Large intestine (tissue), 3 donors: ENCODE data around the gene RREB1. TPM values are rescaled to one million over a fixed set of nuclear protein-coding genes. Genes with fewer than 3 reads are reported as not detected.
"Not testable (repeated sequence)": the region's sequence is repeated elsewhere in the genome, so short reads cannot be mapped to it uniquely, and the experiment has no call there.

Experiments used
- DNase-seq, 2 donors: peaks; one replicate each; pipeline versions ENCODE4 v3.0.0 to v3.0.0-alpha.2; 2013
- H3K27ac ChIP-seq: one replicate; pipeline ENCODE4 v1.5.1; 2013; ENCODE audit warnings: low read length
- H3K27me3 ChIP-seq: 2 replicates; pipeline ENCODE4 v1.6.1; 2013; ENCODE audit warnings: low read length; ENCODE audit not compliant: control insufficient read depth, insufficient read depth
- H3K36me3 ChIP-seq: 2 replicates; pipeline ENCODE4 v1.6.1; 2013; ENCODE audit warnings: low read length; ENCODE audit not compliant: control insufficient read depth, insufficient read depth
- H3K4me1 ChIP-seq: one replicate; pipeline ENCODE4 v1.6.1; 2013; ENCODE audit warnings: low read length; ENCODE audit not compliant: control insufficient read depth, insufficient read depth
- H3K4me3 ChIP-seq: one replicate; pipeline ENCODE4 v1.5.1; 2013; ENCODE audit warnings: low read length
- H3K9me3 ChIP-seq: one replicate; pipeline ENCODE4 v1.6.1; 2013; ENCODE audit warnings: mild to moderate bottlenecking, low read depth, low read length, moderate library complexity; ENCODE audit not compliant: control insufficient read depth
- WGBS: methylation state at CpG from one replicate; pipeline ENCODE4 v1.1.5; 2013; ENCODE audit warnings: low lambda C conversion rate; ENCODE audit not compliant: insufficient coverage; 5-methylcytosine and 5-hydroxymethylcytosine counted together
- polyA plus RNA-seq: library from polyadenylated mRNA; unstranded; fragments of 120-200 nt; gene quantifications from one replicate; pipeline ENCODE4 v1.2.1, GENCODE V29; 2013

The RREB1 gene
- polyA plus RNA-seq, 1 donor: 33.8 TPM

DNA sequence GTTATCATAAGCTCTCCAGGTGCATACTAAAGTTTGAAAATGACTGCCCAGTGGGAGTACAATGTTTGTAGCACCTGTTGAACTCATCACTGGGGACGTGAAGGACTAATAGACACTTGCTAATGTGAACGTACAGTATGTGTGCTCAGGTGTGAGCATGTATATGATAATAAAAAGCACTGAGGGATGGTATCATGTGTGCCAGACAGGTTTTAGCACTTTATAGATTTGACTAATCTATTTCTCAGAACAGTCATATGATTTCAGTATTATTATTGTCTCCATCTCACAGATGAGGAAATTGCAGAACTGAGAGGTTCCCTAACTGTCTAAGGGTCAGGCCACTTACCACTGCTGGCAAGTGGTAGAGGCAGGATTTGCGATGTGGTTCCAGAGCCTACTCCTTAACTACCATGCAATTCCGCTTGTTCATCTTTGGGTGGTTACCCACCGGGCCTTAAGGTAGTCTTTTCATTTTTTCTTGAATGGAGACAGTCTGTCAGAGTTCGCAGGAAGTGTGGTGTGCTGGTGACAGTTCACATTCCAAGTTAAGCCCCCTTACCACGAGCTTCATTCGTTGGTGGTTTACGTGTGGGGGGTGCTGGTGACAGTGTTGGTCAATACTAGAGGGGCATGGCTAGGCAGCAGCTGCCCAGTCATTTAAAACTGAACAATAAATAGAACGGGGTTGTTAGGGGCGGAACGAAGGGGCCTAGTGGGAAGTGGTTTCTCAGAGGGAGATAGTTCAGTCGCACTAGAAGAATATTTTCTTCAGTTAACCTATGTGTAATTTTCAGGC, 46.8 kb downstream of the RREB1 start:
- no CpG with 5 or more reads among the region's 13 CpGs for WGBS
- Histone ChIP-seq H3K27ac (peak overlapping the region; percentile 30), H3K9me3 (no peaks in the 10 kb centered on the region), H3K36me3 (peaks cover 4% of the 10 kb centered on the region), H3K4me3 (no peak overlapping the region), H3K27me3 (no peaks in the 10 kb centered on the region), H3K4me1 (peaks cover 34% of the 10 kb centered on the region)
- DNase-seq: no peak

DNA sequence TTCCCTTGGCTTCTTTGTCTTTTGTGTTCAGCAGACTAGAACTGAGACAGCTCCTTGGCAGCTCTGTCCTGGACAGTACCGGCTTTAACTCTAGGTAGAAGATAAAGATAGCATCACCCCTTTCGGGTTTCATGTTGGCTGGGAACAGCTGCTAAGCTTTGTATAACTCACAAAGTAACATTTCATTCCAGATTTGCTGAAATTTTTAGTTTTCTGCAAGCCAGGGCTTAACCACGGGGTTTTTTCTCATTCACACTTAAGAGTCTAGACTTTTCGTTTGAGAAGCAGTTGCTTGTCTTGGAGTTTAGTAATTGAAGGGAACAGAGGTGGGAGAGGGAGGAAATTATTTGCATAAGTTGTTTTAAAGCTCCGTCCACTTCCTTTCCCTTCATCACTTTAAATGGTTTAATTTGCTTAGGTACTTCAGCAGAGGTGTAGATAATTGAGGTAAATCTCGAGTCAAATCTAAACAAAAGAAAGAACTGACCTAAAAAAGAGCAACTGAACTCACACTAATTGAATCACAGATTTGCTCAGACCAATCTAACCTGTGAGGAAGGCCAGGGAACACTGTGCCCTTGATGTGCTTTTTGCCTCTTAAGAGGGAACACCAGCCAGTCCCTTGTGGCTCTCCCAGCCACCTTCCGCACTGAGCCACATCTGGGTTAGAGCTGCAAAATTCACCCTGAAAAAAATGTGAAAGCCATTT, 48.3 kb downstream of the RREB1 start:
- Histone ChIP-seq H3K9me3 (no peaks in the 10 kb centered on the region), H3K36me3 (peaks cover 4% of the 10 kb centered on the region), H3K4me1 (peaks cover 26% of the 10 kb centered on the region), H3K27me3 (no peaks in the 10 kb centered on the region), H3K4me3 (no peak overlapping the region), H3K27ac (no peak overlapping the region)
- DNase-seq: no peak
- WGBS: 59% methylated on average over 2 of the region's 7 CpGs

DNA sequence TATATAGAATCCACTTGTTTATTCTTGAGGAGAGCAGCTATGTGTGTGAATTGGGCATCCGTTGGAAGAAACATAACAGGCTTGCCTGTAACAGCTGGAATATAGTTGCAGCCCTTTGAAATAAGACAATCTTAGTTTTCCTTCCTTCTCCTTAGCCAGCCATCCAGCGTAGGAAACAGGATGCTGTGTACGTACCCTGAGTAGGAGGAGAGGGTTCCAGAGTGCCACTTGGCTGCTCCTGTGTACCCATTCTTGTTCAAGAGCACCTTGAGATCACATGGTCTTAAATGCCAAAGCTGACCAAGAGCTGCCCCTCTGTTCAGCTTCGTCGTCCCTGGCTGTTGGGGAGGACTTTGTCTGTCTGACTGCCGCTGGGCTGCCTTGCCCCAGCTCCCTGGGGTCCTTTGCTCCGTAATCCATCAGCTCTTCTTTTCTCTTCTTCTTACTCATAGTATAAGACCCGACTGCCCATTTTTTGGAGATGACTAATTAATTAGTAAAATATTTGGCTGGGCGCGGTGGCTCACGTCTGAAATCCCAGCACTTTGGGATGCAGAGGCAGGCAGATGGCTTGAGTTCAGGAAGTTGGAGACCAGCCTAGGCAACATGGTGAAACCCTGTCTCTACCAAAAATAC, 49.0 kb downstream of the RREB1 start:
- peaks cover 4% of the 10 kb centered on the region for H3K36me3 ChIP-seq
- no peak overlapping the region for H3K27ac ChIP-seq
- H3K27me3 ChIP-seq: no peaks in the 10 kb centered on the region
- WGBS: no CpG with 5 or more reads among the region's 11 CpGs
- no peak for DNase-seq
- no peak overlapping the region for H3K4me3 ChIP-seq
- no peaks in the 10 kb centered on the region for H3K9me3 ChIP-seq
- peaks cover 25% of the 10 kb centered on the region for H3K4me1 ChIP-seq

DNA sequence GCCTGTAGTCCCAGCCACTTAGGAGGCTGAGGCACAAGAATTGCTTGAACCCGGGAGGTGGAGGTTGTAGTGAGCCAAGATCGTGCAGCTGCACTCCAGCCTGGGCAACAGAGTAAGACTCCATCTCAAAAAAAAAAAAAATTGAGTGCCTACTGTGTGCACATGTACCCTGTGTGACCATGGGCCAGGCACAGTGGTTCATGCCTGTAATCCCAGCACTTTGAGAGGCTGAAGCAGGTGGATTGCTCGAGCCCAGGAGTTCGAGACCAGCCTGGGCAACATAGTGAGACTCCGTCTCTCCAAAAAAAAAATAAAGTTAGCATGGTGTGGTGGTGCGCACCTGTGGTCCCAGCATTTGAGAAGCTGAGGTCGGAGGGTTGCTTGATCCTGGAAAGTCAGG, 49.5 kb downstream of the RREB1 start:
- H3K36me3 ChIP-seq, DNase-seq, H3K27me3 ChIP-seq, H3K27ac ChIP-seq, H3K9me3 ChIP-seq, H3K4me3 ChIP-seq: not testable (repeated sequence)
- WGBS: no CpG with 5 or more reads among the region's 7 CpGs
- H3K4me1 ChIP-seq: peaks cover 26% of the 10 kb centered on the region

DNA sequence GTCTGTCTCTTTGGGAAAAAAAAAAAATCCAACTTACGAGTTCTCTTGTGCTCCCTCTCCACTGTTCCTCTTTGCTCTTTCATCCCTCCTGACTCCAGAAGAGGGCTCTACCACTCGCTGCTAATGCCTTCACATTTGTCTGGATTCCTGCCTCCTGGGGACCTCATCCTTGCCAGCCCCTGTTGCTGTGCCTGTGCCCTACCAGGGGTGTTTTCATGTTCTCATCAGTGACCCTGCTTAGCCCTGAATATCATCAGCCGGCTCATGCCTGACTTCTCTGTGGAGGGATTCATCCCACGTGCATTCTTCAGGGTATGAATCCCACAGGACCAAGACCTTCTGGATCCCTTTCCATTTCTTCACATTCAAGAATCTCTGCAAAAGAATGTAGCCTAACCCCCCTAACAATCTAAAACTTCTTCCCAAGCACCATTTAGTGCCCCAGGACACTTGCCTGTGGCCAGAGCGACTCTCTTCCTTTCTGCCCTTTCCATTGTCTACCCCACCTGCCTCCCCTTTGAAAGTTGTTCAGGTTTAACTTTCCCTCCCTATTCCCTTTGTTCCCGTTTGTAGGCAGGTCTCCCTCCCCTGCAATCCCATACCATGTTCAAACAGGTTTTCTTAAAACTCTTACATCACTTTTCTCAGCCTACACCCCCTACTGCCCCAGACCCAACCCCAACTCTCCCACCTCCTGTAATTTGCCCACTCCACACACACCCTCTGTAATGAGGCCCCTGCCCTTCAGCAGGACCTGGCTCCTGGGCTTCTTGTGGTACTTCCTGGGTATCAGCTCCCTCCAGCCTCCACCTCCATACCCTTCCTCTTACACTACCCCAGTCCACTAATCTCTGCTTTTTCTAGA, 50.2 kb downstream of the RREB1 start:
- DNase-seq: no peak
- 65% methylated on average over 2 of the region's 6 CpGs for WGBS
- no peak overlapping the region for H3K27ac ChIP-seq
- no peaks in the 10 kb centered on the region for H3K27me3 ChIP-seq
- H3K36me3 ChIP-seq: peaks cover 4% of the 10 kb centered on the region
- no peak overlapping the region for H3K4me3 ChIP-seq
- H3K4me1 ChIP-seq: peaks cover 26% of the 10 kb centered on the region
- no peaks in the 10 kb centered on the region for H3K9me3 ChIP-seq

DNA sequence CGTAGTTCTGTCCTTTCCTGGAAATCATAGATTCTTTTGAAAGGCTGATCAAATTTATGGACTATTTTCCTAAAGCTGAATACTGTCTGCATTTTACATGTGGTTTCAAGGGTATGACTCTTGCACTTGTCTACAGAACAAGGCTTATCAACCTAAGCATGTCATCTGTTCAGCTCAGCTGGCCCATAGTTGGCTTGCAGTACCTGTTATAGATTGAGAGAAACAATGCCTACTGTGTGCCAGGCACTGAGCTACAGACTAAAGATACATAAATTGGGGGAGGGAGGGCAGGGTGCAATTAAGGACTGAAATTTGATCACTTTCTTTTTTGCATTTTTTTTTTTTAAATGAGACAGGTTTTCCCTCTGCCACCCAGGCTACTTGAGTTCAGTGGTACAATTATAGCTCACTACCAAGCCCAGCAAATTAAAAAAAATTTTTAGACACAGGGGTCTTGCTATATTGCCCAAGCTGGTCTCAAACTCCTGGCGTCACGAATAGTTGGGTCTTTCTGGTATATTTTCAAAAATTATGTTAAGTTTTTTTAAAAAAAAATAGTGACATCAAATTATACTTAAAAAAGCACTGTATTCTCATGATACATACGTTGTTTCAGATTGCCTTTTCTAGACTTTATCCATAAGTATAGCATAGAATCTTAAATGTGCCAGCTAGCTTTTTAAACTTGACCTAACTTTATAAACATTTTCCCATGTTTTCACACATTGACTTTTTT, 52.2 kb downstream of the RREB1 start:
- H3K36me3 ChIP-seq: peaks cover 4% of the 10 kb centered on the region
- H3K4me1 ChIP-seq: peaks cover 35% of the 10 kb centered on the region
- H3K27ac ChIP-seq: no peak overlapping the region
- H3K27me3 ChIP-seq: no peaks in the 10 kb centered on the region
- 100% methylated on average over 2 of the region's 4 CpGs for WGBS
- H3K9me3 ChIP-seq: no peaks in the 10 kb centered on the region
- no peak for DNase-seq
- H3K4me3 ChIP-seq: no peak overlapping the region

DNA sequence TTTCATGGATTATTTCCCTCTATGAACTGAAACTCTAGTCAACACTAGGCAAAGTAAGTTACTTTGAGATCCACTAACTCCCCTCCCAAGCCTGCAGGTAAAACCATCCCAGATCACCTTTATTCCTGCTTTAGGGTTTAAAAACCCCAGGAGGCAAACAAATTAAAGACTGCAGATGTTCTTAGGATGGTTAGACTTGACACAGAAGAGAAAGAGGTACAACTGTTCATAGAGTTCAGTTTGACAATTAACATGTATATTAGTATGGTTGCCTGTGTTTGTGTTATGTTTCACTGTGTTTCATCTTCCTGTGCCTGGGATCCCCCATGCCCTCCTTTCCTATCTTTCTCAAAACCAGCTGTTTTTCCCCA, 53.5 kb downstream of the RREB1 start:
- DNase-seq: no peak
- H3K4me1 ChIP-seq: peaks cover 47% of the 10 kb centered on the region
- H3K27me3 ChIP-seq: no peaks in the 10 kb centered on the region
- H3K36me3 ChIP-seq: peaks cover 4% of the 10 kb centered on the region
- H3K4me3 ChIP-seq: no peak overlapping the region
- H3K27ac ChIP-seq: peak overlapping the region; percentile 3
- no peaks in the 10 kb centered on the region for H3K9me3 ChIP-seq

DNA sequence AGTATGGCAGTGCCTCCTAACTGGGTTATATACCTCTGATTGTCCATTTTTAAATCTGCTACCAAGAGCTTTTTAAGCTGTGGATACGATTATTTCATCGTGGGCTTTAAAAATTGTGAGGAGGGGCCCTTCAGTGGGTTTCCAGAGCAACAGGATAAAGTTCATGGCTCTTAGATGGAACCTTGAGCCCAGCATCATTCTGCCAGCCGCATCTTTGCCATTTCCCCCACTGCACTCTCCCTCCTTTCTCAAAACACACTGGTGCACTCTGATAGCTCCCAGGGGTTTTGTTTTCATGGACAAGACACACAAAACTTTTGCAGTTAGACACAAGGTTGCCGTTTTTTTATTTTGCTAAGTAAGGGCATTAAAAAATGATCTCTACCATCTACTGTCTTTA, 54.1 kb downstream of the RREB1 start:
- Histone ChIP-seq H3K4me3 (no peak overlapping the region), H3K9me3 (no peaks in the 10 kb centered on the region), H3K27ac (no peak overlapping the region), H3K27me3 (no peaks in the 10 kb centered on the region), H3K36me3 (peaks cover 4% of the 10 kb centered on the region), H3K4me1 (peaks cover 53% of the 10 kb centered on the region)
- no peak for DNase-seq
- WGBS: no CpG with 5 or more reads among the region's 4 CpGs

DNA sequence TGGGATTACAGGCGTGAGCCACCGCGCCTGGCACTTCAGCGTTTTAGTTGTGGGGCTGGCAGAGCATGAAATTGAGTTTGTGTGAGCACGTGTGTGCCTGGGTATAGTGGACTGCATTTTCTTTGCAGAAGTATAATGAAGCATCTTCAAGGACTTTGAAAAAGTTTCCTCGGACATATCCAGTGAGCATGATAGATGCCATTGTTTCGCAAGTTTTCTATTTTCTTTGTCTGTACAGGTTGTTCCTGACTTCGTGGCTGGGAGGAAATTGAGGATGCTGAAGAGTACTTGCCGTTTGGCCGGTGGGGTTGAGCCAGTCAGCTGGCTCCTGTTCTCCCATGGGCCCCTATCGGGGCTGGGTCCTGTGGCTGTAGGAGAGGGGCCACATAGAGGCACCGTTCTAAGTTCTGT, 55.9 kb downstream of the RREB1 start:
- no peak for DNase-seq
- 80% methylated on average over 1 of the region's 12 CpGs for WGBS
- no peak overlapping the region for H3K27ac ChIP-seq
- H3K27me3 ChIP-seq: no peaks in the 10 kb centered on the region
- no peaks in the 10 kb centered on the region for H3K9me3 ChIP-seq
- peaks cover 4% of the 10 kb centered on the region for H3K36me3 ChIP-seq
- no peak overlapping the region for H3K4me3 ChIP-seq
- peaks cover 68% of the 10 kb centered on the region for H3K4me1 ChIP-seq
